KMS-11 (cell line): ENCODE data around the gene C11orf58.

ENCODE experiments used
- H2AFZ ChIP-seq: fragments of 200-600 bp; sonication (generic); 2 replicates; pipeline ENCODE4 v1.6.1; 2016; ENCODE audit warnings: antibody characterized with exemption, mixed run types, low read depth
- H3K27ac ChIP-seq: fragments of 200-600 bp; sonication (generic); 2 replicates; pipeline ENCODE4 v1.6.1; 2016; ENCODE audit warnings: mild to moderate bottlenecking, mixed run types
- H3K27me3 ChIP-seq: fragments of 200-600 bp; sonication (generic); 2 replicates; pipeline ENCODE4 v1.6.1; 2017; ENCODE audit warnings: mild to moderate bottlenecking, low read depth, mixed run types, moderate library complexity; ENCODE audit not compliant: insufficient read depth
- H3K36me3 ChIP-seq: fragments of 200-600 bp; sonication (generic); 2 replicates; pipeline ENCODE4 v1.6.1; 2017; ENCODE audit warnings: mild to moderate bottlenecking, mixed run types; ENCODE audit not compliant: insufficient read depth
- H3K4me1 ChIP-seq: fragments of 200-600 bp; sonication (generic); 2 replicates; pipeline ENCODE4 v1.6.1; 2016; ENCODE audit warnings: mild to moderate bottlenecking, low read depth, mixed run types; ENCODE audit not compliant: poor library complexity, severe bottlenecking
- H3K4me2 ChIP-seq: fragments of 200-600 bp; sonication (generic); 2 replicates; pipeline ENCODE4 v1.7.0; 2016; ENCODE audit warnings: mild to moderate bottlenecking, mixed run types
- H3K4me3 ChIP-seq: fragments of 200-600 bp; sonication (generic); IDR thresholded peaks from 2 replicates; pipeline ENCODE4 v1.6.1; 2017; ENCODE audit warnings: low read depth, low read length, mixed read lengths; ENCODE audit not compliant: insufficient read depth
- H3K79me2 ChIP-seq: fragments of 200-600 bp; sonication (generic); 2 replicates; pipeline ENCODE4 v1.6.1; 2016; ENCODE audit warnings: low read depth, mixed run types; ENCODE audit not compliant: insufficient read depth
- H3K9ac ChIP-seq: fragments of 200-600 bp; sonication (generic); 2 replicates; pipeline ENCODE4 v1.6.1; 2016; ENCODE audit warnings: mild to moderate bottlenecking, mixed run types
- H4K20me1 ChIP-seq: fragments of 200-600 bp; sonication (generic); 2 replicates; pipeline ENCODE4 v1.6.1; 2016; ENCODE audit warnings: mild to moderate bottlenecking, mixed run types; ENCODE audit not compliant: insufficient read depth
- TF ChIP-seq, protein P1 (sequence below): fragments of 200-600 bp; sonication (generic); conservative IDR thresholded peaks from 2 replicates; pipeline ENCODE4 v1.6.1; 2017; ENCODE audit warnings: low read depth, mild to moderate bottlenecking, antibody characterized with exemption, low read length, moderate library complexity, mixed read lengths

C11orf58 gene

DNA sequence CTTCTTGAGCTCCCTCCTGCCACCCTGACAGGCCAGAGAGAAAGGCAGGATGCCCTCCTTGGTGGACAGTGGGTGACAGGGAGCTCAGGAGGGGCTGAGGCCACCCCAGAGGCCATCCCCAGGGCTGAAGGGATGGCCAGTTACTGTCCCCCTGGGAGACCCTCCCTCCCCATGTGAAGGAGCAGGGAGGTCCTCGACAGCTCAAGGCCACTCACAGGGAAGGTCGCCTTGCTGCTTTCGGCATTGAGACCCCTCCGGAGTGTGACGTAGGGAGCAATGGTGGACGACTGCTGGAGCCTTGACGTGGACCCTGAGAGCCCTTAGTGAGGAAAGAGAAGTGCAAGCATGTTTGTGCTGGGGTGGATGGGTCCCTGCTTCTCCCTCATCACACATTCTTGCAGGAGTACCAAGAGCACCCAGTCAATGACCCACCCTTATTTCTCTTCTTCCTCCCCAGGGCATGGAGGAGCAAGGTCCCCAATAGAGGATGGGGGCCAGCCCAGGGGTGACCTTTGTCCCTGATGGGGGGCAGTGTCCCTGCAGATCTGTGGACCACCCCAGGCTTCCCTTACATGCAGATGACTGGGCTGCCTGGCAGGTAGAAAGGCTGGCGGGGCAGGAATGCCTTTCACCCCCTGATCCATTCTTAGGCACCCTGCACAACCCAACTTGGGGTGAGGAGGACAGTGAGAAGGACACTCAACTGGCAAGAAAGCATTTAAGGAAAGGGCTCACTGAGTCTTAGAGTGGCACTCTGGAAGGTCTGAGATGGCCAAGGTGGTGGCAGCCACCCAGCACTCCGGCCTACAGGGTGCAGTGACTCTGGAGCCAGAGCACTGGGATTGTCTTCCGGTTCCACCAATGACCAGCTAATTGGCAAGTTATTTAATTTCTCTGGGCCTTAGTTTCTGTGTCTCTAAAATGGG lies 51.4 kb downstream of the C11orf58 start:
- Histone ChIP-seq H3K36me3 (no peaks in the 10 kb centered on the region), H3K4me2 (no peak overlapping the region), H2AFZ (no peak overlapping the region), H3K4me3 (no peak overlapping the region), H3K79me2 (no peaks in the 10 kb centered on the region), H3K4me1 (no peaks in the 10 kb centered on the region), H4K20me1 (no peaks in the 10 kb centered on the region), H3K27ac (no peak overlapping the region), H3K27me3 (no peaks in the 10 kb centered on the region), H3K9ac (no peak overlapping the region)
- TF ChIP-seq, protein P1, sequence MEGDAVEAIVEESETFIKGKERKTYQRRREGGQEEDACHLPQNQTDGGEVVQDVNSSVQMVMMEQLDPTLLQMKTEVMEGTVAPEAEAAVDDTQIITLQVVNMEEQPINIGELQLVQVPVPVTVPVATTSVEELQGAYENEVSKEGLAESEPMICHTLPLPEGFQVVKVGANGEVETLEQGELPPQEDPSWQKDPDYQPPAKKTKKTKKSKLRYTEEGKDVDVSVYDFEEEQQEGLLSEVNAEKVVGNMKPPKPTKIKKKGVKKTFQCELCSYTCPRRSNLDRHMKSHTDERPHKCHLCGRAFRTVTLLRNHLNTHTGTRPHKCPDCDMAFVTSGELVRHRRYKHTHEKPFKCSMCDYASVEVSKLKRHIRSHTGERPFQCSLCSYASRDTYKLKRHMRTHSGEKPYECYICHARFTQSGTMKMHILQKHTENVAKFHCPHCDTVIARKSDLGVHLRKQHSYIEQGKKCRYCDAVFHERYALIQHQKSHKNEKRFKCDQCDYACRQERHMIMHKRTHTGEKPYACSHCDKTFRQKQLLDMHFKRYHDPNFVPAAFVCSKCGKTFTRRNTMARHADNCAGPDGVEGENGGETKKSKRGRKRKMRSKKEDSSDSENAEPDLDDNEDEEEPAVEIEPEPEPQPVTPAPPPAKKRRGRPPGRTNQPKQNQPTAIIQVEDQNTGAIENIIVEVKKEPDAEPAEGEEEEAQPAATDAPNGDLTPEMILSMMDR = no peak

DNA sequence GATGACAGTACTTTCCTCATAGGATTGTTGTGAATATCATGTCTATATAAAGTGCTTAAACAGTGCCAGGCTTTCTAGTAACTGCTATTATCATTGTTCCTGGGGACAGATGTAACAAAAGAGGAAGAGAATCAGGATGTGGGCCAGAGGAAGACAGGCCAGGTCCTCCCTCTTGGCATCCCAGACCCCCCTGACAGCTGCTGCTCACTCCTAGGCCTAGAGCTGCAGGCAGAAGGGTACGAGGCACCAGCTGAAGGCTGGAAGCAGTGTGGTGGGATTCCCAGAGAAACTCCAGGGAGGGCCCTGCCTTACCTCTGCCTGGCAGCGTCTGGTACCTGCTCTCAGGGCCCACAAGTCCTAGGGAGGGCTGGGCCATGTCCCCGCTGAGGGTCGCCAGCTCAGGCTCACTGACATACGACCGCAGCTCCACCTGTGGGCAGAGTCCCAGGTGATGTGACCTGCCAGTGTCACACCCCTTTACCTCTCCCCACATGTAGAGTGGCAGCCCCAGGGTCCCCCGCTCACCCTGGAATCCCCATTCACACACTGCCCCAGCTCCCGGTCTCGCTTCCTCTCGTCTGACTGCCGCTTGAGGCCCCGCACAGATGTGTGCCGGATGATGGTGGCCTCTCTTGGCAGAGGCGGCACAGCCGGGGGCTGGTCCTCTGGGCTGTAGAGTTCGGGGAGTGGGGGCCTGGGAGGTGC lies 52.2 kb downstream of the C11orf58 start:
- Histone ChIP-seq H3K4me1 (no peaks in the 10 kb centered on the region), H2AFZ (no peak overlapping the region), H4K20me1 (no peaks in the 10 kb centered on the region), H3K27ac (no peak overlapping the region), H3K27me3 (no peaks in the 10 kb centered on the region), H3K4me2 (no peak overlapping the region), H3K79me2 (no peaks in the 10 kb centered on the region), H3K36me3 (no peaks in the 10 kb centered on the region), H3K9ac (no peak overlapping the region), H3K4me3 (no peak overlapping the region)
- TF ChIP-seq, protein P1 = no peak

DNA sequence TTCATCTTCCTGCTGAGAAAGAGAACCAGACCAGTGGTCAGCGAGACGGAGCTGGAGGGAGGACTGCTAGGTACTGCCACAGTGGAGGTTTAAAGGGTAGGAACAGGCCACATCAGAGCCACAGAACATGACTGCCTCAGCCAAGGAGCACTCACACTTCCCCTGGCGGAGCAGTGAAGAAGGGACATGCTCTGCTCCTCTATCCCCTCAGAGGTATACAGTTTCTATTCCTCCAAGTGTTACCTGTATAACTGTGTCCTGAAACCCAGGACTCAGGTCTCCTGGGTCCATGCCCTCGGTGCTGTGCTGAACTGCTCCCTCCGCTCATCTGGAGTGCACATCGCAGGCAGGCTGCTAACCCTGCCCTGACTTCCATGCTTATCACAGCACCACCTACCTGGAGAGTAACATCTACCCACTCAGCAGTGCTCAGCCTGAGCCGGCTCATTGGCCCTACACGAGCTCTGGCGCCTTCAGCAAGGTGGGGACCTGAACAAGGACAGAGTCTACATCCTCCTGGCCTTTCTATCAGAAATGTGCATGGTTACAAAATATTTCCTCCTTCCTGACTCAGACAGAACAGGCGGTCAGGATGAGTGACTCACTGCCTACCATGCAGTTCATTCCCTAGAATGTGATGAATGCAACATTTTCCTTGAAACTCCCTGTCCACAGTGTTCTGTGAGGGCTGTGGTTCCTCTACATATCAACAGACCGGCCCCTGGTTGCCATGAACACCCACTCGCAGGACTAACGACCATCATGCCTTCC lies 52.9 kb downstream of the C11orf58 start:
- no peaks in the 10 kb centered on the region for H3K79me2 ChIP-seq
- no peaks in the 10 kb centered on the region for H4K20me1 ChIP-seq
- no peaks in the 10 kb centered on the region for H3K27me3 ChIP-seq
- H3K36me3 ChIP-seq = no peaks in the 10 kb centered on the region
- H3K4me1 ChIP-seq = no peaks in the 10 kb centered on the region
- no peak overlapping the region for H2AFZ ChIP-seq
- H3K27ac ChIP-seq = no peak overlapping the region
- H3K9ac ChIP-seq = no peak overlapping the region
- H3K4me3 ChIP-seq = no peak overlapping the region
- TF ChIP-seq, protein P1 = no peak
- no peak overlapping the region for H3K4me2 ChIP-seq

DNA sequence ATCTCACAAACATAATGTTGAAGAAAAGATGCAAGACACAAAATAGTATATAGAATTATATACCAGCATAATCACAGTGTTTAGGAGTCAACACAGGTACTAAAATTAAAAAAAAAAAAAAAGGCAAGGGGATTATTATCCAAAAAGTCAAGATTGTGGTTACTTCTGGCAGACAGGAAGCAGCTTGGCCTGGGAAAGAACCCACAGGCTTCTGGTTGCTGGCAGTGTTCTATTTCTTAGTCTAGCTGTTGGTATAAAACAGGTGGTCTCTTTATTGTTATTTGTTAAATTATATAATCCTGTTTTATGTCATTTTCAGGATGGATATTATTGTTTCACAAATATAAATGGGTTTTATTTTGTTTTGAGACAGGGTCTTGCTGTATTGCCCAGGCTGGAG lies 54.0 kb downstream of the C11orf58 start:
- TF ChIP-seq, protein P1 = no peak
- Histone ChIP-seq H3K4me2 (no peak overlapping the region), H3K27ac (no peak overlapping the region)

More for the DNA sequence above, 54.0 kb downstream of the C11orf58 start:
- no peaks in the 10 kb centered on the region for H3K79me2 ChIP-seq
- no peak overlapping the region for H3K4me3 ChIP-seq
- no peak overlapping the region for H2AFZ ChIP-seq
- H4K20me1 ChIP-seq = no peaks in the 10 kb centered on the region
- no peaks in the 10 kb centered on the region for H3K36me3 ChIP-seq
- H3K9ac ChIP-seq = no peak overlapping the region
- no peaks in the 10 kb centered on the region for H3K4me1 ChIP-seq
- H3K27me3 ChIP-seq = no peaks in the 10 kb centered on the region
